ENCODE results near the gene INHBA. TPM values are rescaled to one million over a fixed set of nuclear protein-coding genes. Genes with fewer than 3 reads are reported as not detected.

Gene INHBA
- total RNA-seq, 1 donor from 2014 or later: 103 TPM

DNA sequence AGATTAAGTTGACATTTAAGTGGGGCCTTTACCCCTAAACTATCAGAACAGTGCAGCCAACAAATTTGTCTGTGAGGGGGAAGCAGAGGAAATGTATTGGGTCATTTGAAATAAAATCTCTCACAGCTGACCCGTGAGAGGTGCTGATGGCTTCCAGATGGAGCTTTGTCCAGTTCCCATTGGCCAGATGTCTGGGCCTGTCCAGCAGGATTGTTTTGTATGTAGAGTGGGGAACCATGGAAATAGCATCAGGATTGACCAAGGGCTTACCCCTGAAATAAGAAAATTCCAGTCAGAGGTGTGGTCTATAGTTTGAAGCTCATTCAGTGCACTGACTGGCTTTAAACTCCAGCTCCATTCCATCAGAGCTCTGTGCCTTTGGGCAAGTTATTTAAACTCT lies 50.6 kb downstream of the INHBA start:
- no peaks in the 10 kb centered on the region for H3K4me1 ChIP-seq (ENCODE audit: insufficient read depth, low read length)
- Mint-ChIP-seq H3K27me3 (ENCODE audit: low read depth, unreplicated experiment) (peaks cover 3% of the 10 kb centered on the region), H3K9me3 (ENCODE audit: unreplicated experiment) (peaks cover 4% of the 10 kb centered on the region), H3K4me3 (ENCODE audit: unreplicated experiment) (no peak overlapping the region), H3K36me3 (ENCODE audit: low read depth, unreplicated experiment) (no peaks in the 10 kb centered on the region), H3K4me1 (ENCODE audit: low read depth, unreplicated experiment) (peaks cover 3% of the 10 kb centered on the region), H3K27ac (ENCODE audit: unreplicated experiment) (no peak overlapping the region)
- FAIRE-seq (no peak), DNase-seq (ENCODE audit: low read depth) (no peak)
- no peak overlapping the region for H3K4me3 ChIP-seq (ENCODE audit: insufficient read depth, low read depth, low read length)
- no peaks in the 10 kb centered on the region for H3K27me3 ChIP-seq (ENCODE audit: insufficient read depth, low read length)
- TF ChIP-seq, protein P1, sequence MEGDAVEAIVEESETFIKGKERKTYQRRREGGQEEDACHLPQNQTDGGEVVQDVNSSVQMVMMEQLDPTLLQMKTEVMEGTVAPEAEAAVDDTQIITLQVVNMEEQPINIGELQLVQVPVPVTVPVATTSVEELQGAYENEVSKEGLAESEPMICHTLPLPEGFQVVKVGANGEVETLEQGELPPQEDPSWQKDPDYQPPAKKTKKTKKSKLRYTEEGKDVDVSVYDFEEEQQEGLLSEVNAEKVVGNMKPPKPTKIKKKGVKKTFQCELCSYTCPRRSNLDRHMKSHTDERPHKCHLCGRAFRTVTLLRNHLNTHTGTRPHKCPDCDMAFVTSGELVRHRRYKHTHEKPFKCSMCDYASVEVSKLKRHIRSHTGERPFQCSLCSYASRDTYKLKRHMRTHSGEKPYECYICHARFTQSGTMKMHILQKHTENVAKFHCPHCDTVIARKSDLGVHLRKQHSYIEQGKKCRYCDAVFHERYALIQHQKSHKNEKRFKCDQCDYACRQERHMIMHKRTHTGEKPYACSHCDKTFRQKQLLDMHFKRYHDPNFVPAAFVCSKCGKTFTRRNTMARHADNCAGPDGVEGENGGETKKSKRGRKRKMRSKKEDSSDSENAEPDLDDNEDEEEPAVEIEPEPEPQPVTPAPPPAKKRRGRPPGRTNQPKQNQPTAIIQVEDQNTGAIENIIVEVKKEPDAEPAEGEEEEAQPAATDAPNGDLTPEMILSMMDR (IDR thresholded peaks at IDR 0.05; ENCODE audit: insufficient read depth, low read depth, low read length): no peak
- TF ChIP-seq EZH2 (IDR thresholded peaks at IDR 0.05; ENCODE audit: insufficient read depth, low read length): no peak
- no peak overlapping the region for H3K9ac ChIP-seq (ENCODE audit: low read length)
- H3K79me2 ChIP-seq (ENCODE audit: insufficient read depth, low read length): no peaks in the 10 kb centered on the region
- H4K20me1 ChIP-seq (ENCODE audit: insufficient read depth, low read length): no peaks in the 10 kb centered on the region
- no peaks in the 10 kb centered on the region for H3K36me3 ChIP-seq (ENCODE audit: insufficient read depth, low read length)
- H3K4me2 ChIP-seq (ENCODE audit: low read length): no peak overlapping the region
- no peak overlapping the region for H2AFZ ChIP-seq (ENCODE audit: low read depth, low read length)
- H3K27ac ChIP-seq (ENCODE audit: low read depth, low read length): no peak overlapping the region
- no peaks in the 10 kb centered on the region for H3K9me3 ChIP-seq (ENCODE audit: insufficient read depth, low read depth, low read length)

GRCh38 chr7:41648501-41648900 lies 54.4 kb downstream of the INHBA start:
- Histone ChIP-seq H3K4me1 (ENCODE audit: insufficient read depth, low read length) (no peaks in the 10 kb centered on the region), H3K27ac (ENCODE audit: low read depth, low read length) (no peak overlapping the region), H3K79me2 (ENCODE audit: insufficient read depth, low read length) (no peaks in the 10 kb centered on the region), H3K36me3 (ENCODE audit: insufficient read depth, low read length) (no peaks in the 10 kb centered on the region), H3K4me2 (ENCODE audit: low read length) (no peak overlapping the region), H2AFZ (ENCODE audit: low read depth, low read length) (no peak overlapping the region), H3K9ac (ENCODE audit: low read length) (no peak overlapping the region), H3K9me3 (ENCODE audit: insufficient read depth, low read depth, low read length) (no peaks in the 10 kb centered on the region), H4K20me1 (ENCODE audit: insufficient read depth, low read length) (no peaks in the 10 kb centered on the region), H3K27me3 (ENCODE audit: insufficient read depth, low read length) (no peaks in the 10 kb centered on the region), H3K4me3 (ENCODE audit: insufficient read depth, low read depth, low read length) (no peak overlapping the region)
- DNase-seq (ENCODE audit: low read depth) (no peak), FAIRE-seq (no peak)
- H3K9me3 Mint-ChIP-seq (ENCODE audit: unreplicated experiment): peaks cover 2% of the 10 kb centered on the region
- TF ChIP-seq, protein P1 (IDR thresholded peaks at IDR 0.05; ENCODE audit: insufficient read depth, low read depth, low read length): no peak
- no peaks in the 10 kb centered on the region for H3K27me3 Mint-ChIP-seq (ENCODE audit: low read depth, unreplicated experiment)
- H3K4me3 Mint-ChIP-seq (ENCODE audit: unreplicated experiment): no peak overlapping the region
- H3K36me3 Mint-ChIP-seq (ENCODE audit: low read depth, unreplicated experiment): no peaks in the 10 kb centered on the region
- no peak overlapping the region for H3K27ac Mint-ChIP-seq (ENCODE audit: unreplicated experiment)
- no peaks in the 10 kb centered on the region for H3K4me1 Mint-ChIP-seq (ENCODE audit: low read depth, unreplicated experiment)

DNA sequence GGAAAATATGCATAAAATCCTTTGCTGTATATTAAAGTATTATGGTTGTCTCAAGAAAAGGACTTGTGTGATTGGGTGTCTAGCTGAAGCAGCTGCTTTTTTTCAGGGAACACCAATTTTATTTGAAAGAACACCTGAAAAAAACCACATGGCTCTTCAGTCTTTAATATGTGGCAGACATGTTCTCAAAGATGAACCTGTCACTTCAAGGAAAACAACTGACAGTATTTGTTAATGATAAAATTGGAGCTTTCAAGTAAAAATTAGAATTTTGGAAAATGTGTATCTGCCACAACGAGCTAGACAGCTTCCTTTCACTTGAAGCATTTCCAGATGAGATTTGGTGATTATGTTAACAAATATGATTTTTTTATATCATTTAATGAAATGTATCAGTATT lies 59.3 kb downstream of the INHBA start:
- no peak for DNase-seq (ENCODE audit: low read depth)
- no peak overlapping the region for H2AFZ ChIP-seq (ENCODE audit: low read depth, low read length)
- H3K4me3 ChIP-seq (ENCODE audit: insufficient read depth, low read depth, low read length): no peak overlapping the region
- no peak overlapping the region for H3K9ac ChIP-seq (ENCODE audit: low read length)
- Mint-ChIP-seq H3K36me3 (ENCODE audit: low read depth, unreplicated experiment) (no peaks in the 10 kb centered on the region), H3K9me3 (ENCODE audit: unreplicated experiment) (no peaks in the 10 kb centered on the region), H3K27me3 (ENCODE audit: low read depth, unreplicated experiment) (no peaks in the 10 kb centered on the region), H3K4me1 (ENCODE audit: low read depth, unreplicated experiment) (no peaks in the 10 kb centered on the region), H3K4me3 (ENCODE audit: unreplicated experiment) (no peak overlapping the region), H3K27ac (ENCODE audit: unreplicated experiment) (no peak overlapping the region)
- no peak overlapping the region for H3K4me2 ChIP-seq (ENCODE audit: low read length)
- no peaks in the 10 kb centered on the region for H3K79me2 ChIP-seq (ENCODE audit: insufficient read depth, low read length)
- no peaks in the 10 kb centered on the region for H3K27me3 ChIP-seq (ENCODE audit: insufficient read depth, low read length)
- no peaks in the 10 kb centered on the region for H3K9me3 ChIP-seq (ENCODE audit: insufficient read depth, low read depth, low read length)
- no peaks in the 10 kb centered on the region for H3K36me3 ChIP-seq (ENCODE audit: insufficient read depth, low read length)
- no peak for FAIRE-seq
- no peaks in the 10 kb centered on the region for H4K20me1 ChIP-seq (ENCODE audit: insufficient read depth, low read length)
- H3K27ac ChIP-seq (ENCODE audit: low read depth, low read length): no peak overlapping the region
- H3K4me1 ChIP-seq (ENCODE audit: insufficient read depth, low read length): no peaks in the 10 kb centered on the region
- TF ChIP-seq EZH2 (IDR thresholded peaks at IDR 0.05; ENCODE audit: insufficient read depth, low read length): no peak
- TF ChIP-seq, protein P1 (IDR thresholded peaks at IDR 0.05; ENCODE audit: insufficient read depth, low read depth, low read length): no peak
